B cell (primary cell): ENCODE data around the gene HHIPL2. TPM values are rescaled to one million over a fixed set of nuclear protein-coding genes. Genes with fewer than 3 reads are reported as not detected.
A peak's percentile ranks its signal among the peaks of the same experiment; 100 is the strongest.

Source experiments
- ATAC-seq: fragments of 200-7000 bp; cut with Tn5 transposase; one replicate; pipeline ENCODE4 v1.10.0; 2021; ENCODE audit warnings: low read depth, mild to moderate bottlenecking, moderate number of reproducible peaks, moderate library complexity
- CTCF ChIA-PET: fragments of 350-600 bp; sonication (Branson Sonifier 250); formaldehyde crosslinking; loops from one replicate; lab custom pipeline; 2021; ENCODE audit warnings: antibody characterized with exemption, inconsistent platforms; lab: Charles Lee
- POLR2A ChIA-PET: fragments of 350-600 bp; sonication (Branson Sonifier 250); formaldehyde crosslinking; loops from one replicate; lab custom pipeline; 2021; ENCODE audit warnings: antibody characterized with exemption; lab: Charles Lee
- DNase-seq: peaks from one replicate; pipeline ENCODE4 v3.0.0; 2013
- H2AFZ ChIP-seq: 2 replicates; pipeline ENCODE4 v1.6.1; 2012; ENCODE audit warnings: mild to moderate bottlenecking, low read depth, low read length; ENCODE audit not compliant: insufficient read depth, poor library complexity, severe bottlenecking
- H3K27ac ChIP-seq, 2 donors: 1 replicate in 1 of 2; 2 replicates in 1 of 2; pipeline ENCODE4 v1.5.1; 2012 to 2013; ENCODE audit warnings: low read length in 2 of 2, mild to moderate bottlenecking in 2 of 2, moderate library complexity in 1 of 2
- H3K27me3 ChIP-seq, 4 experiments: fragments of 200-600 bp in 1 of 4; sonication (generic) in 1 of 4; replicated peaks in 1 of 4; 1 replicate in 2 of 4; 2 replicates in 2 of 4; pipeline versions ENCODE4 v1.6.1 to v1.7.0; 2013 to 2016; ENCODE audit warnings: low read length in 3 of 4, mild to moderate bottlenecking in 2 of 4, mixed read lengths in 1 of 4, moderate library complexity in 1 of 4; ENCODE audit not compliant: insufficient read depth in 4 of 4, control insufficient read depth in 3 of 4; ENCODE audit errors: control extremely low read depth in 1 of 4
- H3K36me3 ChIP-seq, 2 experiments: replicated peaks in 1 of 2; 1 replicate in 1 of 2; 2 replicates in 1 of 2; pipeline versions ENCODE4 v1.6.1 to v1.7.1; 2013; ENCODE audit warnings: low read length in 1 of 2; ENCODE audit not compliant: insufficient read depth in 2 of 2, control insufficient read depth in 1 of 2; ENCODE audit errors: control extremely low read depth in 1 of 2, extremely low read depth in 1 of 2
- H3K4me1 ChIP-seq, 2 donors: fragments of 200-600 bp in 1 of 2; sonication (generic) in 1 of 2; 1 replicate in 1 of 2; 2 replicates in 1 of 2; pipeline versions ENCODE4 v1.5.1 to v1.6.1; 2013 to 2017; ENCODE audit warnings: low read length in 2 of 2; ENCODE audit not compliant: control insufficient read depth in 2 of 2, insufficient read depth in 2 of 2
- H3K4me2 ChIP-seq: replicated peaks from 2 replicates; pipeline ENCODE3; 2012; ENCODE audit warnings: mild to moderate bottlenecking, low read depth, low read length; ENCODE audit not compliant: poor library complexity, severe bottlenecking
- H3K4me3 ChIP-seq, 5 experiments: fragments of 200-600 bp in 1 of 5; sonication (generic) in 1 of 5; 1 replicate in 3 of 5; 2 replicates in 2 of 5; pipeline versions ENCODE4 v1.5.1 to v1.7.0; 2011 to 2016; ENCODE audit warnings: low read length in 4 of 5, mild to moderate bottlenecking in 4 of 5, low read depth in 2 of 5, control low read depth in 1 of 5, moderate library complexity in 1 of 5; ENCODE audit not compliant: insufficient read depth in 1 of 5; ENCODE audit errors: control extremely low read depth in 1 of 5, extremely low read depth in 1 of 5
- H3K79me2 ChIP-seq: fragments of 200-600 bp; sonication (generic); one replicate; pipeline ENCODE4 v1.6.0; 2016; ENCODE audit warnings: low read length; ENCODE audit not compliant: control insufficient read depth, insufficient read depth
- H3K9ac ChIP-seq: fragments of 200-600 bp; sonication (generic); 2 replicates; pipeline ENCODE4 v1.6.1; 2017; ENCODE audit warnings: mild to moderate bottlenecking, low read length, moderate library complexity
- H3K9me3 ChIP-seq, 3 donors: one replicate each; pipeline versions ENCODE4 v1.6.1 to v1.7.1; 2013; ENCODE audit warnings: low read length in 2 of 3; ENCODE audit not compliant: control insufficient read depth in 2 of 3, insufficient read depth in 1 of 3; ENCODE audit errors: control extremely low read depth in 1 of 3
- H4K20me1 ChIP-seq: 2 replicates; pipeline ENCODE4 v1.6.0; 2012; ENCODE audit warnings: mild to moderate bottlenecking, low read length; ENCODE audit not compliant: insufficient read depth, control insufficient read depth, poor library complexity, severe bottlenecking
- H3K27ac Mint-ChIP-seq: one replicate; pipeline ENCODE4 v1.8.0; 2021; ENCODE audit warnings: mixed read lengths
- H3K27me3 Mint-ChIP-seq: one replicate; pipeline ENCODE4 v1.8.0; 2021; ENCODE audit warnings: mixed read lengths
- H3K4me1 Mint-ChIP-seq: one replicate; pipeline ENCODE4 v1.8.0; 2021; ENCODE audit warnings: mixed read lengths
- H3K4me3 Mint-ChIP-seq: one replicate; pipeline ENCODE4 v1.8.0; 2021; ENCODE audit warnings: mixed read lengths
- H3K9me3 Mint-ChIP-seq: one replicate; pipeline ENCODE4 v1.8.0; 2022; ENCODE audit warnings: mixed read lengths; ENCODE audit not compliant: insufficient read depth
- CTCF ChIP-seq: fragments of 200-600 bp; IDR thresholded peaks from one replicate; pipeline ENCODE4 v1.8.0; 2022; ENCODE audit warnings: antibody characterized with exemption, mild to moderate bottlenecking
- EZH2 ChIP-seq: IDR thresholded peaks from 2 replicates; pipeline ENCODE4 v1.6.1; 2012; ENCODE audit warnings: borderline replicate concordance, low read depth, mild to moderate bottlenecking, moderate library complexity, low read length; ENCODE audit not compliant: insufficient read depth, poor library complexity, severe bottlenecking
- WGBS: methylation state at CpG from one replicate; pipeline ENCODE4 v1.1.5; 2013; ENCODE audit warnings: missing lambda C conversion rate; ENCODE audit not compliant: insufficient coverage; 5-methylcytosine and 5-hydroxymethylcytosine counted together
- intact Hi-C: fragments of 100-400 bp; cut with micrococcal nuclease; formaldehyde crosslinking; loops from one replicate; pipeline ENCODE4 v1.10.0; 2022
- polyA plus RNA-seq: library from polyadenylated mRNA; depleted of rRNA; stranded (reverse); fragments of >200 nt; gene quantifications from 2 replicates; pipeline ENCODE4 v1.2.3, GENCODE V29; 2012
- total RNA-seq, 2 donors: library from RNA; stranded (reverse); fragments of 120-200 nt in 1 of 2; gene quantifications; 1 replicate in 1 of 2; 2 replicates in 1 of 2; pipeline versions ENCODE4 v1.2.3 to v1.2.4, GENCODE V29; 2013 to 2022

The HHIPL2 gene
- total and polyA plus RNA-seq, 2 donors (not counting 1 experiment from before 2014, with no cell fraction given): 0.63 to 0.99 TPM

DNA sequence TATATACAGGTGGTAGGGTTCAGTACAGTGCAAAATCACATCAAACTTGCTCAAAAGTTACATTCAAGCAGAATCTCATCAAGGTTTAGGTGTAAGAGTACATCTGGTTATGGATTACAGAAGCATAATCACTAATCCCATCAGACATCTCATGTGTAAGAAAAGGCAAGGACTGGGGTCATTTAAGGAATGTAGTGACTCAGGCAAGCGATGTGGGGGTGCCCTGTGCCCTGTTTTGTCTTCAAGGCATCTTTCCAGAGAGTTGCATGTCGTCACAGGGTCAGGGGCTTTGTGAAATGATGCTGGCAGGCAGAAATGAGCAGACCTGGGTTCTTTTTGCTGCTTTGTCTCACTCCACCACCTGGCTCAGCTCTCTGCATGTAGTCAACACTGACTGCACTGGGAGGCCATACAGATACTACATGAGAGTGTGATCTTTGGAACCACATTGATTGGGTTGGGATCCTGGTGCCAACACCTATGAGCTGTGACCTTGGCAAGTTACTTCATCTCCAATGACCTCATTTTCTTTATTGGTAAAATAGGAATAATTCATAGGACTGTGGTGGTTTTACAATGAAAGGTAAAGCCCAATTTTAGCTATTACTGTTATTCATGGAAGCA is 8.2 kb upstream of the HHIPL2 start:
- no peaks in the 10 kb centered on the region for H3K27me3 ChIP-seq
- no peaks in the 10 kb centered on the region for H3K9me3 ChIP-seq
- peaks cover 3 to 45% of the 10 kb centered on the region in 2 experiments for H3K36me3 ChIP-seq
- Mint-ChIP-seq H3K27ac (peak overlapping the region; percentile 56), H3K27me3 (no peaks in the 10 kb centered on the region), H3K9me3 (no peaks in the 10 kb centered on the region), H3K4me3 (no peak overlapping the region), H3K4me1 (peaks cover 6% of the 10 kb centered on the region)
- no peaks in the 10 kb centered on the region for H3K4me1 ChIP-seq
- no peak for DNase-seq
- H3K27ac ChIP-seq: no peak overlapping the region
- H2AFZ ChIP-seq: no peak overlapping the region
- no peak for TF ChIP-seq EZH2
- no peak for TF ChIP-seq CTCF
- intact Hi-C loops: no loop called here
- H3K79me2 ChIP-seq: no peaks in the 10 kb centered on the region
- H3K4me2 ChIP-seq: no peak overlapping the region
- no peaks in the 10 kb centered on the region for H4K20me1 ChIP-seq
- ChIA-PET CTCF (interaction anchor here (1.8 kb wide), 1 partner anchor 78 kb away, joined by 7 read pairs; no protein-coding TSS in a partner anchor), POLR2A (no interaction called here)
- 100% methylated on average over 2 of the region's 2 CpGs for WGBS
- no peak for ATAC-seq
- H3K4me3 ChIP-seq: no peak overlapping the region
- no peak overlapping the region for H3K9ac ChIP-seq

DNA sequence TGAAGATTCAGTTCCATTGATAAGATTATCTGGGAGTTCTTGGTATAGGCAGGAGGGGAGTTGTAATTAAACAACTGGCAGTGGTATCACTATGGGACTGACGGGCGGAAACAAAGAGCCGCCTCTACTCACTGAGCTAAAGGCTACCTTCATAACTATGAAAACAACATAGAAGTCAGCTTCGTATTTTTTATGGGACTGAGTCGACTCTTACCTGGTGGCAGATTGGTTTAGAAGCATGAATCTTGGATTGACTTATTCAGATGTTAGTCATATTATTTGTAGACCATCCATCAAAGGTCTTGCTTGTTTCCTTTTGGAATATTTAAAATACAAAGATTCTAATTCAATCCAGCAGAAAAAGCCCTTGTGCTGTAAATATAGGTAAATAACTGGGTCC is 6.3 kb upstream of the HHIPL2 start:
- WGBS: no CpG with 5 or more reads among the region's 5 CpGs
- TF ChIP-seq CTCF: no peak
- no peak for TF ChIP-seq EZH2
- H3K27me3 Mint-ChIP-seq: no peaks in the 10 kb centered on the region

More for the DNA sequence above, 6.3 kb upstream of the HHIPL2 start:
- H3K4me3 Mint-ChIP-seq: no peak overlapping the region
- H3K36me3 ChIP-seq: peaks cover 2 to 25% of the 10 kb centered on the region in 2 experiments
- no peak for DNase-seq
- H3K4me2 ChIP-seq: no peak overlapping the region
- ChIA-PET CTCF (no interaction called here), POLR2A (no interaction called here)
- no peak overlapping the region for H3K27ac ChIP-seq
- H3K9ac ChIP-seq: no peak overlapping the region
- intact Hi-C loops: no loop called here
- H3K9me3 Mint-ChIP-seq: no peaks in the 10 kb centered on the region
- H3K79me2 ChIP-seq: no peaks in the 10 kb centered on the region
- no peaks in the 10 kb centered on the region for H3K27me3 ChIP-seq
- H3K27ac Mint-ChIP-seq: peak overlapping the region; percentile 21
- no peaks in the 10 kb centered on the region for H4K20me1 ChIP-seq
- no peak for ATAC-seq
- no peak overlapping the region for H3K4me3 ChIP-seq
- H3K4me1 Mint-ChIP-seq: peaks cover 6% of the 10 kb centered on the region
- no peak overlapping the region for H2AFZ ChIP-seq
- no peaks in the 10 kb centered on the region for H3K4me1 ChIP-seq
- no peaks in the 10 kb centered on the region for H3K9me3 ChIP-seq
